Activated CD8-positive, alpha-beta memory T cell treated with anti-CD3 and anti-CD28 coated beads, Interleukin-2, amount 10 ng/mL, durations not matched to agents 7 days and 5 days (primary cell): Measurements from ENCODE around the gene CMIP. TPM values are rescaled to one million over a fixed set of nuclear protein-coding genes. Genes with fewer than 3 reads are reported as not detected.

ENCODE experiments used
- ATAC-seq: fragments of 150-1000 bp; cut with Tn5 transposase; one replicate; pipeline ENCODE4 v1.10.0; 2021; ENCODE audit warnings: moderate library complexity
- CTCF ChIA-PET: fragments of 350-600 bp; sonication (Branson Sonifier 250); formaldehyde crosslinking; loops from one replicate; lab custom pipeline; 2021; ENCODE audit warnings: antibody characterized with exemption; lab: Charles Lee
- DNase-seq: peaks from one replicate; pipeline ENCODE4 v3.0.0-alpha.2; 2020
- H3K27ac Mint-ChIP-seq: one replicate; pipeline ENCODE4 v1.8.0; 2021; ENCODE audit warnings: mild to moderate bottlenecking, mixed read lengths
- H3K27me3 Mint-ChIP-seq: one replicate; pipeline ENCODE4 v1.8.0; 2021; ENCODE audit warnings: mixed read lengths
- H3K36me3 Mint-ChIP-seq: one replicate; pipeline ENCODE4 v1.8.0; 2021; ENCODE audit warnings: mild to moderate bottlenecking, mixed read lengths
- H3K4me1 Mint-ChIP-seq: one replicate; pipeline ENCODE4 v1.8.0; 2021; ENCODE audit warnings: mixed read lengths
- H3K4me3 Mint-ChIP-seq: one replicate; pipeline ENCODE4 v1.8.0; 2021; ENCODE audit warnings: mild to moderate bottlenecking, moderate library complexity, mixed read lengths
- H3K9me3 Mint-ChIP-seq: one replicate; pipeline ENCODE4 v1.8.0; 2022; ENCODE audit warnings: low read depth, mixed read lengths
- total RNA-seq, 2 experiments: library from RNA; stranded (reverse); gene quantifications; one replicate each; pipeline ENCODE4 v1.2.3, GENCODE V29; 2021

Gene CMIP
- total RNA-seq, 2 experiments from 2014 or later = 77.4 to 98.8 TPM

DNA sequence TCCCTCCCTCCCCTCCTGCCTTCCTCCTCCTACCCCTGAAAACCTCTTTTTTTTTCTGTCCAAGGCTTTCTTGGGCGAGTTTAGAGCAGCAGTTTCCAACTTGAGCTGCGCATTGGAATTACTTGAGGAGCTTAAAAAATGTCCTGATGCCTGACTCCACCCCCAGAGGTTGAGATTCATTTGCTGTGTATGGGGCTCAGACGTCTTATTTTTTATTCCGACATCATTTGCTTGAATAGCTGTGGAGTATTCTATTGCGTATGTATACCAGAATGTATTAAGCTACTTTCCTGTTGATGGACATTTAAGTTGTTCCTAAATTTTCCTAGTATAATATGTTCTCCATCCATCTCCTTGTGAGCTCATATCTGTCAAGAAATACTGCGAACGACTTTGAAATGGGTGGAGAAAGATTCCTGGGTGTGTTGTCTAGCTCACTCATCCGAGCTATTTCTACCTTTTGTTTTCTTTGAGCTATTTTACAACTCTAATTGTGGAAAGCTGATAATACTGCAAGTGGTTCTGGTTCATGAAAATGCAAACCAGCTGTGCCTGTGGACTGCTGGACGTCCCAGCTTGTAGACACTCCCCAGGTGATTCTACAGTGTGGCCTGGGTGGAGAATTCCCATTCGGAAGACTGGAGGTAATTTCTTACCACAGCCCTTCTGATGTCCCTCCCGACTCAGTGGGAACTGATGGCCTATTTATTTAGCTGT, 40.5 kb downstream of the CMIP start:
- H3K36me3 Mint-ChIP-seq = peaks cover 5% of the 10 kb centered on the region
- peaks cover 72% of the 10 kb centered on the region for H3K4me1 Mint-ChIP-seq
- H3K4me3 Mint-ChIP-seq = no peak overlapping the region
- no peaks in the 10 kb centered on the region for H3K9me3 Mint-ChIP-seq
- ATAC-seq (no peak), DNase-seq (no peak)
- CTCF ChIA-PET = interaction anchor here (0.8 to 1.2 kb wide), 6 partner anchors 12 to 118 kb away, joined by 3 to 4 read pairs (median 3); no protein-coding TSS in a partner anchor
- no peaks in the 10 kb centered on the region for H3K27me3 Mint-ChIP-seq
- no peak overlapping the region for H3K27ac Mint-ChIP-seq

DNA sequence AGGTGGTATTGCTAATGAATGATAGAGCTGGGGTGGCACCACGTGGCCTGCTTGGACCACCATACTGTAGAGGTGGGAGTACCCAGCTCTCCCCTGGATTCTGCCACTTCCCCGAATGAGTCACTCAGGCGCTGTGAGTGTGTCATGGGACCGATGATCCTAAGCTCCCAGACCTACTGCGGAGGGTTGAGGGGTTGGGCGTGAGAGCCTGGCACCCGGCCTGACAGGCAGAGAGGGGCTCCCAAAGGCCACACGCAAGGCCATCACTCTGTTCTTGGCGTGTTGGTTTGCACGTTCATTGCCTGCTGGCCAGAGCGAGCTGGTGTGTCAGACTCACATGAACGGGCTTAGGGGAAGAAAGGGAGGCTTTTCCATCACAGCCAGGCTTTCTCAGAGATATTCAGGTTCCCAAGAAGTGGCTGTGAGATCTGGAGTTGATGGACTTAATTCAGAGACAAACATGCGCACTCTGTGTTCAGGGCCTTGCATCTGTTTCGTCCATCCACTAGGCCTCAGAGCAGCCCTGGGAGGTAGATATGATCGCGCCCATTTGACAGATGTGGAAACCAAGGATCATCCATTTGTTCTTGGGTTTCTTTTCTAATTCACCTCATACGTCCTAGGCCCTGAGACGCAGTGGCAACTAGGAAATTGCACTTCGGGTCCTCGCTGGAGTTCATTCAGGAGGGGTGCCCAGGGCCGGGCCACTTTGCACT, 41.4 kb downstream of the CMIP start:
- H3K36me3 Mint-ChIP-seq = peaks cover 5% of the 10 kb centered on the region
- H3K4me1 Mint-ChIP-seq = peaks cover 68% of the 10 kb centered on the region
- CTCF ChIA-PET = interaction anchor here (1.0 to 1.2 kb wide), 5 partner anchors 13 to 119 kb away, joined by 3 to 4 read pairs (median 3); no protein-coding TSS in a partner anchor
- no peaks in the 10 kb centered on the region for H3K9me3 Mint-ChIP-seq
- ATAC-seq (no peak), DNase-seq (no peak)
- H3K27ac Mint-ChIP-seq = no peak overlapping the region
- no peaks in the 10 kb centered on the region for H3K27me3 Mint-ChIP-seq
- H3K4me3 Mint-ChIP-seq = no peak overlapping the region

DNA sequence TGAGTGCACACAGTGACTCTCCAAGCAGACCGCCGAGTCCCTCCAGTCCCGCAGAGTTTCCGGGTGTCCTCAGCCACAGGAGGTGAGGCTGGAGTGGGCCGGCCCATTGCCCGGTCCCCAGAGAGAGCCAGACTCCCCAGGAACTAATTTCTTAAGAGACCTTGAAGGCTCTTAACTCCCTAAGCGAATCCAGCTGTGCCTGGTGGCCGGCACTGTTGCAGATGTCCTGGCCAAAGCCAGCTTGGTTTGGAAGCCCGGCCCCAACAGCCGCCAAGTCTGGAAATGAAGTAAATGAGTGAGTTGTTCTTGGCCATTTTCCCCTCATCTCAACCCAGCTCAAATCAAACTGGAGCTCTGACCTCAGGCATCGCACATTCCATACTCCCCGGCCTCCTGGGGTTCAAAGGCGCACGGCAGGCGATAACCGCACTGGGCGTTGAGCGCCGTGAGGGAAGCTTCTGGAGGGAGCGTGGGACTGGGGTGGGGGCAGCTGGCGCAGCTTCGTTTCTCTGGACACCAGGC, 42.0 kb downstream of the CMIP start:
- no peak overlapping the region for H3K4me3 Mint-ChIP-seq
- ATAC-seq = no peak

DNA sequence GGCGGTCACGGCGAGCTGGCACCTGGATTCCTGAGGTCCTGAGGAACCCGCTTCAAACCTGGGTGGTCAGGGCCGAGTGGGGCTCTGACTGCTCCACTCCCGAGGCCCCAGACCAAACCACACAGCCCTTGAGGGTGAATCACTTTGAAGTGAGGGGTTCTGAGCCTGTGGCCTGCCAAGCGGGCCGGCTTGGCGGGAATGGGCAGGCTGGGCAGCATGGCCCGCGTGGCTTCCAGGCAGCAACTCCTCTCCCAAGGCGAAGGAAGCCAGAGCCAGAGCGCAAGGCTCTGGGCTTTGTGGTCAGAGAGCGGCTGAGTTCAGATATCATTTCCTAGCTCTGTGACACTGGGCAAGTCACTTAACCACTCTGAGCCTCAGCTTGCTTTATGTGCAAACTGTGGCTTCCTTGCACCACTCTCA, 42.7 kb downstream of the CMIP start:
- H3K4me3 Mint-ChIP-seq = no peak overlapping the region
- ATAC-seq (peak; percentile 78), DNase-seq (peak; percentile 59)
- no peaks in the 10 kb centered on the region for H3K27me3 Mint-ChIP-seq
- CTCF ChIA-PET = interaction anchor here (1.0 kb wide), 1 partner anchor 10 kb away, joined by 4 read pairs; no protein-coding TSS in a partner anchor
- peak overlapping the region; percentile 44 for H3K27ac Mint-ChIP-seq
- H3K36me3 Mint-ChIP-seq = peaks cover 2% of the 10 kb centered on the region
- H3K4me1 Mint-ChIP-seq = peaks cover 55% of the 10 kb centered on the region
- no peaks in the 10 kb centered on the region for H3K9me3 Mint-ChIP-seq

More for the DNA sequence above, 42.0 kb downstream of the CMIP start:
- Mint-ChIP-seq H3K27me3 (no peaks in the 10 kb centered on the region), H3K27ac (no peak overlapping the region), H3K36me3 (peaks cover 5% of the 10 kb centered on the region), H3K4me1 (peaks cover 62% of the 10 kb centered on the region), H3K9me3 (no peaks in the 10 kb centered on the region)
- CTCF ChIA-PET = interaction anchor here (1.2 kb wide), 1 partner anchor 120 kb away, joined by 4 read pairs; no protein-coding TSS in a partner anchor
- no peak for DNase-seq

DNA sequence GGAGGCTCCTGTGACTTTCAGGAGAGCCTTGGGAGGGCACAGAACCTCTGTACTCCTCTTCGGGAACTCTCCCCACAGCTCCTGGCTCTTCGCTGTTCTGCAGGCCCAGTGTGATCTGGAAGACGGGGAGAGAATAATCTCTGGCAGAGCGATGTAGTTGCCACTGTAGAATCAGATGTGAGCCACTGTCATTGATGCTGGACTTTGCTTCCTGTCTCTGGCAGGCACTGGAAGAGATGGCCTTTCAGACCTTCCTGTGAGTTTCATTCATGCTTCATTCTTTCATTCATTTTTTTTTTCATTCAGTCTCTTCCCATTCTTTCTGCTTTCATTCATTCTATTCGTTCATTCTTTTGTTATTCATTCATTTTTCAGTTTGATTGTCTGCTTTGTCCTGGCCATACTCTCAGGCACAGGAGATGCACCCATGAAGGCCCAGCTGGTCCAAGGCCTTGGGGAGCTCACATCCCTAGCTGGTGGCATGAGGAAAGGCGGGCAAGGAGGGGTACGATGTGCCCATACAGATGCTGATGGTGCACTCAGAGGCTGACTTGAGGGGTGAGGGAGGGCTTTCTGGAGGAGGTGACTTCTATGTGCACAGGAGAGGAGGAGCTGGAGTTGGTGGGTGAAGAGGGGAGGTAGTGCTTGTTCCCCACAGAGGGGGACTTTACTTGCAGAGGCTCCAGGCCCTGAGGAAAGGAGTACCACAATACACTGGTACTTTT, 44.2 kb downstream of the CMIP start:
- Mint-ChIP-seq H3K36me3 (no peaks in the 10 kb centered on the region), H3K27ac (no peak overlapping the region), H3K4me1 (peaks cover 45% of the 10 kb centered on the region), H3K9me3 (no peaks in the 10 kb centered on the region), H3K27me3 (no peaks in the 10 kb centered on the region), H3K4me3 (no peak overlapping the region)
- DNase-seq (no peak), ATAC-seq (no peak)
- CTCF ChIA-PET = interaction anchor here (1.2 kb wide), 1 partner anchor 32 kb away, joined by 3 read pairs; no protein-coding TSS in a partner anchor

DNA sequence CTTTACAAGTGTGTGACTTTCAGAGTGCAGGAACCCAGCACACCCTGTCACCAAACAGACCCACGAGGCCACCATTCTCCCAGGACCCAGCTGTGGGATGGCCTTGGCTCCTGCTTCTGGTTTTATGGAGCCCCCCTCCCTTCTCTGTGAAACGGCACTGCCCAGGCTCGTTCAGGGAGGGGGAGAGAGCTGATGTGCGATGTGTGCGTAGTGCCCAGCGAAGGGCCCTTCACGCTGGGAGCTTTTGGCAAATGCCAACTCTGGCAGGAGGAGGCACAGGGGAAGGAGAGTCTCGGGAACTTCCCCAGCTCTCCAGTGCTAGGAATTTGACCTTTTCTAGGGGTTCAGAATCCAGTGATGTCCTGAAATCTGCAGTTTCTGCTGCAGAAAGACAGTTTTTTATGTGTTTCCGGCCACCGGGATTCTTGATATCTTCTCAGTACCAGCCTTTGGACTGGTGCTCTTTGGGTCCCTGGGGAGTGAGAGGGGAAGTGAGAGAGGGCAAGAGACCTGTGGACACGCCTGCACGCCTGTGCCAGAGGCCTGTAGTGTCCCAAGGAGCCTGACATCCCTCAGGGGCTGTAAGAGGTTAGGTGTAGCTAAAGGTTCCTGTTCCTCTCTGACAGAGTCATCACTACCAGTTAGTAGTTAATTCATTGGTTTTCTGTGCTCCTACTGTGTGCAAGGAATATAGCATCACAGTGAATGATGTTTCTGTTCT, 45.1 kb downstream of the CMIP start:
- CTCF ChIA-PET = interaction anchor here (1.2 kb wide), 1 partner anchor 31 kb away, joined by 3 read pairs; no protein-coding TSS in a partner anchor

DNA sequence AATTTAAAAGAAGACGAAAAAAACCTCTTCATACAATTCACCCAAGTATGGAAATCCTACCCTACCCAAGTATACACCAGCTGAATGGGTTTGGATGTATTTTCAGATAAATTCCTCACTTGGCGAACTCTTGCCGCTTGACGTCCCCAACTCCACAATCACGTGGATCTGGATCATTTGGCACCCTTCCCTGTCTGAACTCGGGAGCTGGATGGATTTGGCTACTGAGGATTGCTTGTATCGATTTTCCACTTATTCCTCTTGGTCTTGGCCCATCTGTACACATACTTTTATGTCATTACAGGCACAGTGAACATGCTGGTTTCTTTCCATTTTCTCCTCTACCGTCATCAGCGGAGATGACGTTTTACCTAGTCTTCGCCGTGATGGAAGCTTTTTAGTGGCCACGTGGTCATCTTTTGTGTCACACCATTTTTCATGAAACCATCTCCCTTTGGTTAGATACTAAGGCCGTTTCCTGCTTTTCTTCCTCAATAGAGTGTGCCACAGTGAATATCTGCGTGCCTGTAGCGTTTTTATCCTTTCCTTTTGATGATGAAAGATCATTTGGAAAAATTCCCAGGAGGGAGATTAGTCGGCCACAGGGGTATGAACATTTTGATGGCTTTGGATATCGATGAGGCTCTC, 47.1 kb downstream of the CMIP start:
- CTCF ChIA-PET = no interaction called here
- Mint-ChIP-seq H3K27ac (no peak overlapping the region), H3K36me3 (no peaks in the 10 kb centered on the region), H3K27me3 (no peaks in the 10 kb centered on the region), H3K4me1 (peaks cover 35% of the 10 kb centered on the region), H3K4me3 (no peak overlapping the region), H3K9me3 (no peaks in the 10 kb centered on the region)
- DNase-seq = no peak
- ATAC-seq = no peak

More for the DNA sequence above, 45.1 kb downstream of the CMIP start:
- no peak overlapping the region for H3K27ac Mint-ChIP-seq
- ATAC-seq = no peak
- H3K4me3 Mint-ChIP-seq = no peak overlapping the region
- no peaks in the 10 kb centered on the region for H3K27me3 Mint-ChIP-seq
- H3K9me3 Mint-ChIP-seq = no peaks in the 10 kb centered on the region
- no peak for DNase-seq
- no peaks in the 10 kb centered on the region for H3K36me3 Mint-ChIP-seq
- H3K4me1 Mint-ChIP-seq = peaks cover 45% of the 10 kb centered on the region

DNA sequence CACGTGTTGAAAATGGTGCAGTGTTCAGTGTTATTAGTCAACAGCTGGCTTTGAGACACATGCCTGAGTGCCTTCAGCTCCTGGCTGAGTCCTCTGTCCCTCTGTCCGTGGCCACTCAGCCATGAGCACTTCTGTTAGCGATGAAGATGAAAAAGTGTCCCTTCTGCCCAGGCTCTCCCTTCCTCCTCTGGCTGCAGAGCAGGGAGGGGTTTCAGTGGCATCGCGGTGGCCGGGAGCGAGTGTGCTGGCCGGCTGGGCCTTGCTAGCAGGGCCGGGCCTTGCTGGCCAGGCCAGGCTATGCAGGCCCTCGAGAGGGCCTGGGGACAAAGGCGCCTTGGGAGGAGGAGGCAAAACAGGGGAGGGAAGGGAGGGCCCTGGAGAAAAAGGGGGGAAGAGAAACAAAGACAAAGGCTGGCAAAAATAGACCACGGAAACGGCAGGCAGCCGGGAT, 47.7 kb downstream of the CMIP start:
- no peak for DNase-seq
- CTCF ChIA-PET = interaction anchor here (1.3 kb wide), 1 partner anchor 21 kb away, joined by 3 read pairs; no protein-coding TSS in a partner anchor
- Mint-ChIP-seq H3K27ac (no peak overlapping the region), H3K36me3 (no peaks in the 10 kb centered on the region), H3K27me3 (no peaks in the 10 kb centered on the region), H3K4me3 (no peak overlapping the region), H3K4me1 (peaks cover 30% of the 10 kb centered on the region), H3K9me3 (no peaks in the 10 kb centered on the region)
- no peak for ATAC-seq

DNA sequence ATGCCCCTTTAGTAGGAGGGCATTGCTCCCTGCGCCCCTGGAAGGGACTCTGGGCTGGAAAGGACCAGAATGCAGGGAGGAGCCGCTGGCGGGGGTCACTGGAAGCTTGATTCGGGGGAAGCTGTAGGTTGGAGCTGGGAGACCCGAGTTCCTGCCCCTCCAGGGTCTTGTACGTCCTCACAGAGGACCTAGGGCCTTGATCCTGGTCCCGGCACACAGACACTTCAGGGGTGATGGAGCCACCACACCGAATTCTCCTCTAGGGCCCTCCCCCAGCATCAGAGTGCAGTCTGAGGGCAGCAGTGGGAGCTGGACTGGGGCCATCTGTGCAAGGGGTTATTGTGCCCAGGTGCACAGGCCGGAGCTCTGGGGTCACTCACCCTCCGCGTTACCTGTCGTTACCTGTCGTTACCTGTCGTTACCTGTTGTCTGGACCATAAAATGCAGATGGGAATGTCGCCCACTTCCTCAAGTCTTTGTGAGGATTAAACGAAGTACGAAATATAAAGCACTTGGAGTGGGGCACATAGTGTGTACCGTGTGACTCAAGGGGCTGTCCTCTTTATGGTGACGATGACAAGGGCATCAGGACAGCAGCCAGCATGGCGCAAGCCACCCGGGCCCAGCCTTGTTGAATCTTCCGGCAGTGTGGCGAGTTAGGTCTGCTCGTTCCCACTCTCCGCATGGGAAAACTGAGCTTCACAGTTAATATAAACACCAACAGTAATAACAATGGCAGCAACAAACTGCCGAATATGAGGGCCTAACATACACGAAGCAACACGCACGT, 48.6 kb downstream of the CMIP start:
- no peaks in the 10 kb centered on the region for H3K9me3 Mint-ChIP-seq
- no peaks in the 10 kb centered on the region for H3K27me3 Mint-ChIP-seq
- no peak overlapping the region for H3K27ac Mint-ChIP-seq
- H3K36me3 Mint-ChIP-seq = no peaks in the 10 kb centered on the region
- H3K4me1 Mint-ChIP-seq = peaks cover 25% of the 10 kb centered on the region
- ATAC-seq (no peak), DNase-seq (no peak)
- no peak overlapping the region for H3K4me3 Mint-ChIP-seq
- CTCF ChIA-PET = interaction anchor here (1.3 kb wide), 1 partner anchor 20 kb away, joined by 3 read pairs; no protein-coding TSS in a partner anchor

DNA sequence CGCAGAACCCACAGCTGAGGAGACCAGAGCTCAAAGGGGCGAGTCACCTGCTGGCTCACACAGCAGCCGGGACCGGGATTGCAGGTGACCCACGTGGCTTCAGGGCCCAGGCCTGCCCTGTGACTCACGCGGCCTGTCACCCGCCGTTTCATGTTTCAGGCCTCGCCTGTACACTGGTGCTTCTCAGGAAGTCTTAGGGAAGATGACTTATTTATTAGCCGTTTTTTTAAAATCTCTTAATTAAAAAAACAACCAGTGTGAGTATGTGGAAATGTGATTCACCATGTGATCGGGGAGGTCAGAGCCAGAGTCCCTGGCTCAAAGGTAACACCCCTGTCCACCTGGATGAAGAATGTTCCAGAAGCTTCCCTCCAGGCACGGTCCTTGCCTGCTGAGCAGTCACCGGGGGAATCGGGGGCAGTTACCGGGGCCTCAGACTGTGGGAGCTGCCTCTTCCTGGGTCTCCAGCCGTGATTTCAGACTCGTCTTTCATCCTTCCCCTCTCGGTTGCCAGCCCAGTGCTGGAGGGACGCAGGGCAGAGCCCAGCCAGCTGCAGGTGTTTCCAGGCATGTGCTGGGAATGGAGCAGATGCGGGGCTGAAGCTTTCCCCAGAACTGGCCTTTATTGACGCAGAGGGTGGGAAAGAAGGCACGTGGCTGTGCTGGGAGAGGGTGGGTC, 49.3 kb downstream of the CMIP start:
- DNase-seq = no peak
- CTCF ChIA-PET = no interaction called here
- no peaks in the 10 kb centered on the region for H3K36me3 Mint-ChIP-seq
- H3K4me1 Mint-ChIP-seq = peaks cover 22% of the 10 kb centered on the region
- H3K27ac Mint-ChIP-seq = no peak overlapping the region
- H3K27me3 Mint-ChIP-seq = no peaks in the 10 kb centered on the region
- no peak overlapping the region for H3K4me3 Mint-ChIP-seq
- H3K9me3 Mint-ChIP-seq = no peaks in the 10 kb centered on the region
- ATAC-seq = no peak

DNA sequence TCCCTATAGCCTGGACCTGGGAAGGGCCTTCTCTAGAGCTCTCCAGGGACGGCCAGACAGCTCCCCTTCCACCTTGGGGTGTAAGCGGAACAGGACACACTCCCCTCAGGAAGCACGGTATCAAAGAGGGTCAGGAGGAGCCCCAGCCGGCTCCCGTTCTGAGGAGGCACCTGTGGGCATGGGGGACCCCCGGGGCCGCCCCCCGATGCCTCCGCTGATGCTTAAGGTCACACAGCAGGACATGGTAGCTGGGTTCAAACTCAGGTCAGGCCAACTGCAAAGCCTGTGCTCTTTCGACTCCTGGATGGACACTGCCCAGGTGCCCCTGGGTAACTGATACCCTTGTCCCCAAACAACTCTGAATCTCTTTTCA, 49.8 kb downstream of the CMIP start:
- no peak for DNase-seq
- H3K27me3 Mint-ChIP-seq = no peaks in the 10 kb centered on the region
- no peak for ATAC-seq
- no peak overlapping the region for H3K4me3 Mint-ChIP-seq
- CTCF ChIA-PET = no interaction called here
- H3K4me1 Mint-ChIP-seq = peaks cover 24% of the 10 kb centered on the region
- no peaks in the 10 kb centered on the region for H3K36me3 Mint-ChIP-seq
- H3K27ac Mint-ChIP-seq = no peak overlapping the region
- H3K9me3 Mint-ChIP-seq = no peaks in the 10 kb centered on the region
